NB4 (cell line): Measurements from ENCODE around the gene SMYD3.
"Not testable (repeated sequence)": the region's sequence is repeated elsewhere in the genome, so short reads cannot be mapped to it uniquely, and the experiment has no call there.

Experiments used
- DNase-seq: peaks from one replicate; pipeline ENCODE4 v3.0.0; 2010; ENCODE audit warnings: low read depth
- H3K4me3 ChIP-seq: one replicate; pipeline ENCODE4 v1.5.1; 2011; ENCODE audit warnings: mild to moderate bottlenecking, low read depth, low read length, moderate library complexity
- CTCF ChIP-seq: IDR thresholded peaks from one replicate; pipeline ENCODE4 v1.5.1; 2012; ENCODE audit warnings: low read depth, low read length
- MAX ChIP-seq: IDR thresholded peaks from 2 replicates; pipeline ENCODE4 v1.6.1; 2011; ENCODE audit warnings: low read depth, low read length
- MYC ChIP-seq: IDR thresholded peaks from 2 replicates; pipeline ENCODE4 v1.6.1; 2011; ENCODE audit warnings: low read depth, low read length
- POLR2A ChIP-seq: IDR thresholded peaks from 2 replicates; pipeline ENCODE4 v1.6.1; 2011; ENCODE audit warnings: mild to moderate bottlenecking; ENCODE audit not compliant: insufficient read length; ENCODE audit errors: extremely low read depth

SMYD3 gene

GRCh38 chr1:246329900-246330299 is 177.2 kb downstream of the SMYD3 start:
- TF ChIP-seq POLR2A = no peak
- no peak for TF ChIP-seq MAX
- no peak for TF ChIP-seq MYC
- no peak for TF ChIP-seq CTCF
- DNase-seq = no peak
- no peak overlapping the region for H3K4me3 ChIP-seq

DNA sequence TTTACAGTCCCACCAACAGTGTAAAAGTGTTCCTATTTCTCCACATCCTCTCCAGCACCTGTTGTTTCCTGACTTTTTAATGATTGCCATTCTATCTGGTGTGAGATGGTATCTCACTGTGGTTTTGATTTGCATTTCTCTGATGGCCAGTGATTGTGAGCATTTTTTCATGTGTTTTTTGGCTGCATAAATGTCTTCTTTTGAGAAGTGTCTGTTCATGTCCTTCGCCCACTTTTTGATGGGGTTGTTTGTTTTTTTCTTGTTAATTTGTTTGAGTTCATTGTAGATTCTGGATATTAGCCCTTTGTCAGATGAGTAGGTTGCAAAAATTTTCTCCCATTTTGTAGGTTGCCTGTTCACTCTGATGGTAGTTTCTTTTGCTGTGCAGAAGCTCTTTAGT is 177.8 kb downstream of the SMYD3 start:
- H3K4me3 ChIP-seq, DNase-seq: not testable (repeated sequence)

GRCh38 chr1:246324711-246325110 is 182.4 kb downstream of the SMYD3 start:
- no peak for TF ChIP-seq CTCF
- TF ChIP-seq POLR2A = no peak
- TF ChIP-seq MYC = no peak
- TF ChIP-seq MAX = no peak
- DNase-seq = no peak
- no peak overlapping the region for H3K4me3 ChIP-seq

GRCh38 chr1:246324033-246324432 is 183.0 kb downstream of the SMYD3 start:
- H3K4me3 ChIP-seq, DNase-seq: not testable (repeated sequence)

- peak; percentile 73 for DNase-seq
- TF ChIP-seq POLR2A (no peak), MAX (no peak), CTCF (no peak), MYC (no peak)
- no peak overlapping the region for H3K4me3 ChIP-seq
Observed at GRCh38 chr1:246320286-246320685, 186.8 kb downstream of the SMYD3 start.

GRCh38 chr1:246319083-246319714 is 187.9 kb downstream of the SMYD3 start:
- TF ChIP-seq MYC = no peak
- no peak for TF ChIP-seq CTCF
- no peak for TF ChIP-seq MAX
- TF ChIP-seq POLR2A = no peak
- no peak overlapping the region for H3K4me3 ChIP-seq
- no peak for DNase-seq

DNA sequence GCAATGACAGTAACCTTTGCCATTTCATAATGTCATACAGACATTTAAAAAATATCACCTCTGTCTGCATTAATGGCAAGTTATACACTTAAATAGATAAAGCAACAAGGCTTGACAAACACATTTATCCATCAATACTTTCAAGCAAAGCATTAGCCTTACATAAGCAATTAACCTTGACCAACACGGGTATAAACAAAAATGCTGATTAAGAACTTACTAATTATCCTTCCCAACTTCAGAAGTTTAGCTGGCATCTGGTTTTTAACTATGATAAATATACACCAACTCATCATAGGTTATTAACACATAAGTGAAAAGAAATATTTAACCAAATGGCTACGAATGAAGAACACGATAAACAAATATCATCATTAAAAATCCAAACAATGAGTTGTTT is 188.5 kb downstream of the SMYD3 start:
- H3K4me3 ChIP-seq = no peak overlapping the region
- TF ChIP-seq POLR2A (no peak), MYC (no peak), MAX (no peak), CTCF (no peak)
- no peak for DNase-seq
